H1 (cell line): Measurements from ENCODE around the gene SAG. TPM values are rescaled to one million over a fixed set of nuclear protein-coding genes. Genes with fewer than 3 reads are reported as not detected.

Experiments
- CBX5 ChIP-seq: fragments of 300-800, 300-1000 bp; sonication (generic); IDR thresholded peaks from 2 replicates; pipeline ENCODE4 v1.7.1; 2016; ENCODE audit warnings: antibody characterized with exemption, low read length, low read depth
- EP300 ChIP-seq, 2 experiments: IDR thresholded peaks; 1 replicate in 1 of 2; 2 replicates in 1 of 2; pipeline ENCODE4 v1.6.1; 2011 to 2012; ENCODE audit warnings: low read depth in 2 of 2, low read length in 2 of 2, mild to moderate bottlenecking in 2 of 2, borderline replicate concordance in 1 of 2, inconsistent platforms in 1 of 2, moderate library complexity in 1 of 2
- EZH2 ChIP-seq: fragments of 200-600 bp; sonication (generic); IDR thresholded peaks from 2 replicates; pipeline ENCODE4 v1.7.1; 2012; ENCODE audit warnings: low read depth, mild to moderate bottlenecking, moderate library complexity, low read length, inconsistent platforms; ENCODE audit not compliant: severe bottlenecking
- JUN ChIP-seq: IDR thresholded peaks from 2 replicates; pipeline ENCODE4 v1.6.1; 2011; ENCODE audit warnings: low read depth, mild to moderate bottlenecking, improper control_type of control experiment, low read length
- TBP ChIP-seq: IDR thresholded peaks from 2 replicates; pipeline ENCODE4 v1.6.1; 2011; ENCODE audit warnings: low read depth, low read length, improper control_type of control experiment
- polyA plus RNA-seq, 7 experiments: library from polyadenylated mRNA; depleted of rRNA in 3 of 7; stranded (reverse) in 5 of 7; unstranded in 2 of 7; fragments of >200 nt in 5 of 7; fragments of 200-250 nt in 2 of 7; gene quantifications; 1 replicate in 5 of 7; 2 replicates in 1 of 7; 4 replicates in 1 of 7; pipeline versions ENCODE4 v1.2.1 to v1.2.3, GENCODE V29; 2011 to 2013; ENCODE audit warnings: missing spikeins in 2 of 7, mixed read lengths in 2 of 7
- total RNA-seq: library from RNA; stranded (reverse); fragmentation: NEBNext Ultra II Directional; extraction: Animal tissue kit (Norgen Biotek cat#: 25700); gene quantifications from 2 replicates; pipeline ENCODE4 v1.2.1, GENCODE V29; 2021

Gene SAG
- total and polyA plus RNA-seq, 2 of the 8 experiments (the other 6 are each of a cell fraction or from before 2014, with no cell fraction given): not detected

- TF ChIP-seq JUN: no peak
- no peak for TF ChIP-seq CBX5
- TF ChIP-seq EZH2: no peak
- no peak for TF ChIP-seq TBP
- no peak for TF ChIP-seq EP300 (IDR thresholded peaks at IDR 0.05; ENCODE audit: borderline replicate concordance in 1 of 2, low read depth in 2 of 2, low read length in 2 of 2)
Observed at GRCh38 chr2:233367586-233367985, 60.0 kb downstream of the SAG start (continued).
